SK-N-MC (cell line): ENCODE data around the gene POLR3A.

ENCODE experiments used
- EZH2 ChIP-seq: fragments of 200-600 bp; sonication (generic); IDR thresholded peaks from one replicate; pipeline ENCODE4 v1.6.1; 2017; ENCODE audit warnings: antibody characterized with exemption
- POLR2AphosphoS5 ChIP-seq: IDR thresholded peaks from 2 replicates; pipeline ENCODE4 v1.6.1; 2012; ENCODE audit warnings: mild to moderate bottlenecking, low read depth, low read length, borderline replicate concordance

DNA sequence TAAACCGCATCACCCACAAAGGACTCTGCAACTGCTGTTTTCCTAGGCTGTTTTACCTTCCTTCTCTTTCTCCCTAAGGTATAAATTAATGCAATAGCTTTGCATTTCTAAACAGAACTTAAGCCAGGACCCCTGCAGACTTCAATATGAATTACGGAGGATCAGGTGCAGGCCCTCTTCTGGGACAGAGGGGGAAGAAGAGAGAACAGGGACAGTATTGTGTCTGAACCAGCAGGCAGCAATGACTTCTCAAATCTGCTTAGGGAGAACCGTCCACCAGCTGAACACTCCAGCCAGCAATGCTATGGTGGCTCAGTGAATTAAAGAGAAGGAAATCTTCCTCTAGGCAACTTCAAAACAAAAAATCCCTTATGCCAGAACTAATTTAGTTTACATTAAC is 35.7 kb downstream of the POLR3A start:
- no peak for TF ChIP-seq POLR2AphosphoS5
- no peak for TF ChIP-seq EZH2
